Thyroid gland (tissue), 4 donors: Measurements from ENCODE around the gene RIC1. TPM values are rescaled to one million over a fixed set of nuclear protein-coding genes. Genes with fewer than 3 reads are reported as not detected.
A peak's percentile ranks its signal among the peaks of the same experiment; 100 is the strongest.

ENCODE experiments used
- DNase-seq, 2 donors: peaks; one replicate each; pipeline ENCODE4 v3.0.0-alpha.2; 2019
- H3K27ac ChIP-seq, 3 donors: fragments of 200-600 bp; sonication (generic); 1 replicate in 2 of 3; 2 replicates in 1 of 3; pipeline ENCODE4 v1.5.1; 2016 to 2019; ENCODE audit warnings: mild to moderate bottlenecking in 1 of 3, moderate library complexity in 1 of 3
- H3K27me3 ChIP-seq: fragments of 200-600 bp; sonication (generic); one replicate; pipeline ENCODE4 v1.5.1; 2019
- H3K36me3 ChIP-seq, 2 donors: fragments of 200-600 bp; sonication (generic); one replicate each; pipeline ENCODE4 v1.5.1; 2016 to 2019
- H3K4me1 ChIP-seq, 2 donors: fragments of 200-600 bp; sonication (generic); one replicate each; pipeline ENCODE4 v1.5.1; 2017 to 2019
- H3K4me3 ChIP-seq, 3 donors: fragments of 200-600 bp; sonication (generic); replicated peaks in 1 of 3; 1 replicate in 2 of 3; 2 replicates in 1 of 3; pipeline ENCODE4 v1.5.1; 2016; ENCODE audit warnings: mild to moderate bottlenecking in 1 of 3
- H3K9me3 ChIP-seq: fragments of 200-600 bp; sonication (generic); one replicate; pipeline ENCODE4 v1.5.1; 2017
- POLR2A ChIP-seq, 2 donors: fragments of 450-650 bp; IDR thresholded peaks; one replicate each; pipeline ENCODE4 v1.6.1; 2017; ENCODE audit warnings: antibody characterized with exemption in 2 of 2, mild to moderate bottlenecking in 2 of 2, moderate library complexity in 1 of 2
- WGBS, 2 donors: methylation state at CpG; one replicate each; pipeline ENCODE4 v1.1.5; 2017; 5-methylcytosine and 5-hydroxymethylcytosine counted together
- intact Hi-C: fragments of 100-400 bp; cut with DNase I; formaldehyde crosslinking; loops from one replicate; pipeline ENCODE4 v1.15.1; 2023
- total RNA-seq, 4 donors: library from RNA; depleted of rRNA; stranded (reverse); fragments of >200 nt; gene quantifications; one replicate each; pipeline ENCODE4 v1.2.3, GENCODE V29; 2016
- TF ChIP-seq, protein P1 (sequence below), 6 experiments: fragments of 200-600 bp in 3 of 6; fragments of 450-650 bp in 3 of 6; sonication (generic) in 3 of 6; IDR thresholded peaks; one replicate each; pipeline ENCODE4 v1.5.1; 2016 to 2019; ENCODE audit warnings: antibody characterized with exemption in 6 of 6, mild to moderate bottlenecking in 2 of 6, inconsistent platforms in 1 of 6, moderate library complexity in 1 of 6

RIC1 gene
- total RNA-seq, 4 donors from 2014 or later: 42.7 to 56.1 (median 44.9) TPM

DNA sequence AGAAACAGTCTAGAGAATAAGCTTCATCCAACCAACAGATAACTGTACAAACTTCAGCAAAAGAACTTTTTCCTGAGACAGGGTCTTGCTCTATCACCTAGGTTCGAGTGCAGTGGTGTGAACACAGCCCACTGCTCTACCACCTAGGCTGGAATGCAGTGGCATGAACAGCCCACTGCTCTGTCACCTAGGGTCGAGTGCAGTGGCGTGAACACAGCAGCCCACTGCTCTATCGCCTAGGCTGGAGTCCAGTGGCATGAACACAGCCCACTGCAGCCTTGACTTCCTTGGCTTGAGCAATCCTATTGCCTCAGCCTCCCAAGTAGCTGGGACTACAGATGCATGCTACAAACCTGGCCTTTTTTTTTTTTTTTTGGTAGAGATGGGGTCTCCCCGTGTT, 160.6 kb downstream of the RIC1 start:
- Histone ChIP-seq H3K36me3 (peaks cover 11 to 15% of the 10 kb centered on the region in 2 donors), H3K9me3 (no peaks in the 10 kb centered on the region), H3K4me3 (no peak overlapping the region), H3K27ac (no peak overlapping the region), H3K4me1 (peaks cover 11 to 16% of the 10 kb centered on the region in 2 donors), H3K27me3 (no peaks in the 10 kb centered on the region)
- 91 to 92% methylated on average over 5 of the region's 5 CpGs for WGBS, 2 donors
- TF ChIP-seq, protein P1, sequence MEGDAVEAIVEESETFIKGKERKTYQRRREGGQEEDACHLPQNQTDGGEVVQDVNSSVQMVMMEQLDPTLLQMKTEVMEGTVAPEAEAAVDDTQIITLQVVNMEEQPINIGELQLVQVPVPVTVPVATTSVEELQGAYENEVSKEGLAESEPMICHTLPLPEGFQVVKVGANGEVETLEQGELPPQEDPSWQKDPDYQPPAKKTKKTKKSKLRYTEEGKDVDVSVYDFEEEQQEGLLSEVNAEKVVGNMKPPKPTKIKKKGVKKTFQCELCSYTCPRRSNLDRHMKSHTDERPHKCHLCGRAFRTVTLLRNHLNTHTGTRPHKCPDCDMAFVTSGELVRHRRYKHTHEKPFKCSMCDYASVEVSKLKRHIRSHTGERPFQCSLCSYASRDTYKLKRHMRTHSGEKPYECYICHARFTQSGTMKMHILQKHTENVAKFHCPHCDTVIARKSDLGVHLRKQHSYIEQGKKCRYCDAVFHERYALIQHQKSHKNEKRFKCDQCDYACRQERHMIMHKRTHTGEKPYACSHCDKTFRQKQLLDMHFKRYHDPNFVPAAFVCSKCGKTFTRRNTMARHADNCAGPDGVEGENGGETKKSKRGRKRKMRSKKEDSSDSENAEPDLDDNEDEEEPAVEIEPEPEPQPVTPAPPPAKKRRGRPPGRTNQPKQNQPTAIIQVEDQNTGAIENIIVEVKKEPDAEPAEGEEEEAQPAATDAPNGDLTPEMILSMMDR (IDR thresholded peaks at IDR 0.05): no peak
- TF ChIP-seq POLR2A (IDR thresholded peaks at IDR 0.05): no peak
- DNase-seq: no peak
- intact Hi-C loops: no loop called here

DNA sequence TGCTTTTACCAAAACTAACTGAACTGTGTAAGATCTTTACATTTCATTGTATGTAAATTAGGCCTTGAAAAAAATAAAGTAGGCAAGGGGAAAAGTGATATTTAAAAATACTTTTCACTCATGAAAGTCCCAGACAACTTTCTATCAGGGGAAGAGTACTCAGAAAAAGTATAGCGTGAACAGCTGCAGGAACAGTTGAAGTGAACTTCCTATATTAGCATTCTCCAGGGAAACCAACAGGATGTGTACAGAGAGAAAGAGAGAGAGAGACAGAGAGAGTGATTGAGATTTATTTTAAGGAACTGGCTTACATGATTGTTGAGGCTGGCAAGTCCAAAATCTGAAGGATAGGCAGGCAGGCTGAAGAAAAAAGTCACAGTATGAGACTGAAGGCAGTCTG, 162.0 kb downstream of the RIC1 start:
- DNase-seq: no peak
- Histone ChIP-seq H3K9me3 (no peaks in the 10 kb centered on the region), H3K27me3 (no peaks in the 10 kb centered on the region), H3K4me3 (no peak overlapping the region), H3K36me3 (peaks cover 11 to 14% of the 10 kb centered on the region in 2 donors), H3K4me1 (peaks cover 11 to 16% of the 10 kb centered on the region in 2 donors), H3K27ac (peak overlapping the region in 1 of 3 donors; percentile 11)
- WGBS, 2 donors: 70 to 86% methylated on average over 1 of the region's 1 CpG
- intact Hi-C loops: no loop called here
- no peak for TF ChIP-seq POLR2A (IDR thresholded peaks at IDR 0.05)
- TF ChIP-seq, protein P1 (IDR thresholded peaks at IDR 0.05): no peak

DNA sequence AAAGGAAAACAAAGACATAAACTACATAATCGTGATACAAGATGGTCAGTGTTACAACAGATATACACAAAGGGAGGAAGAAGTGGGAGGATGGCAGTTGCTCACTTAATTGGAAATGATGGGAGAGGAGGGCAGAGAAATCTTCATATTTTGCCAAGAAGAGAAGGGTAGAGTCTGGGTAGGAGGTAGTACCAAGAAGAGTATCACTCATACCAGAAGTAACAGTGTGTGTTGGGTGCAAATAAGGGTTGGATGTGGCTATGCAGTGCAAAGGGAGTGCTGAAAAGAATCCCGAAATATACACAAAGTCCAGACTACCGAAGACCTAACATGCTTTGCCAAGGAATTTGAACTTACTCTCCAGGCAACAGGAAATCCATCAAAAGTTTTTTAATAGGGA, 163.0 kb downstream of the RIC1 start:
- Histone ChIP-seq H3K9me3 (no peaks in the 10 kb centered on the region), H3K4me1 (peaks cover 11 to 18% of the 10 kb centered on the region in 2 donors), H3K27ac (no peak overlapping the region), H3K36me3 (peaks cover 4% of the 10 kb centered on the region in 2 donors), H3K4me3 (no peak overlapping the region), H3K27me3 (no peaks in the 10 kb centered on the region)
- TF ChIP-seq, protein P1 (IDR thresholded peaks at IDR 0.05): no peak
- no peak for TF ChIP-seq POLR2A (IDR thresholded peaks at IDR 0.05)
- intact Hi-C loops: no loop called here
- no peak for DNase-seq
- WGBS, 2 donors: 75 to 77% methylated on average over 3 of the region's 3 CpGs

DNA sequence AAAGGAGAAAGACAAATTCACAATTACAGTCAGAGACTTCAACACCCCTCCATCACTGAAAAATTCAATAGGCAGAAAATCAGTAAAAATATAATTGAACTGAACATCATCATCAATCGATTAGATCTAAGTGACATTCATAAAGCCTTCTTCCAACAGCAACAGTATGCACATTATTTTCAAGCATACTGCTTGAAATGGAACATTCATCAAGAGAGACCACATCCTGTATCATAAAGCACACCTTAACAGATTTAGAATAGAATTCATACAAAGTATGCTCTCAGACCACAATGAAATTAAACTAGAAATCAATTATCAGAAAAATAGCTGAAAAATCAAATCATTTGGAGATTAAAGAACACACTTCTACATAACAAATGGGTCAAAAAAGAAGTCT, 164.9 kb downstream of the RIC1 start:
- intact Hi-C loops: no loop called here
- TF ChIP-seq POLR2A (IDR thresholded peaks at IDR 0.05): no peak
- TF ChIP-seq, protein P1 (IDR thresholded peaks at IDR 0.05): no peak
- no peak overlapping the region for H3K27ac ChIP-seq
- no peak overlapping the region for H3K4me3 ChIP-seq
- H3K27me3 ChIP-seq: no peaks in the 10 kb centered on the region
- H3K4me1 ChIP-seq: peaks cover 11 to 20% of the 10 kb centered on the region in 2 donors
- 95 to 96% methylated on average over 1 of the region's 1 CpG for WGBS, 2 donors
- DNase-seq: no peak
- no peaks in the 10 kb centered on the region for H3K9me3 ChIP-seq
- no peaks in the 10 kb centered on the region for H3K36me3 ChIP-seq

DNA sequence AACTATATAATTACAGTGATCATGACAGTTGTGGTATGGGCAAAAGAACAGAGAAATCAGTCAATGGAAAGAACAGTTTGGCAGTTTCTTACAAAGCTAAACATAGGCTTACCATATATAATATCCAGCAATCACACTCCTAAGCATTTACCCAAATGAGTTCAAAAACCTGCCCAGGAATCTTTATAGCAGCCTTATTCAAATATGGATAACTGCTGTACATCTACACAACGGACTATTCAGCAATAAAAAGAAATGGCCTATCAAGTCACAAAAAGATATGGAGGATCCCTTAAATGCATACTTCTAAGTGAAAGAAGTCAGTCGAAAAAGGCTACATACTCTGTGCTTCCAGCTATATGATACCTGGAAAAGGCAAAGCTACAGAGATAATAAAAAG, 167.4 kb downstream of the RIC1 start:
- H3K4me1 ChIP-seq: peaks cover 9 to 30% of the 10 kb centered on the region in 2 donors
- H3K9me3 ChIP-seq: no peaks in the 10 kb centered on the region
- WGBS, 2 donors: 92 to 95% methylated on average over 2 of the region's 2 CpGs
- no peak overlapping the region for H3K27ac ChIP-seq
- no peak for DNase-seq
- H3K4me3 ChIP-seq: no peak overlapping the region
- no peak for TF ChIP-seq POLR2A (IDR thresholded peaks at IDR 0.05)
- TF ChIP-seq, protein P1 (IDR thresholded peaks at IDR 0.05): no peak
- no peaks in the 10 kb centered on the region for H3K27me3 ChIP-seq
- no peaks in the 10 kb centered on the region for H3K36me3 ChIP-seq
- intact Hi-C loops: no loop called here
